Trophoblast cell (in vitro differentiated cells and primary cell): Measurements from ENCODE around the gene ARL1.
"Not testable (repeated sequence)": the region's sequence is repeated elsewhere in the genome, so short reads cannot be mapped to it uniquely, and the experiment has no call there.

ENCODE experiments used
- DNase-seq, 2 donors: peaks; one replicate each; pipeline ENCODE4 v3.0.0-alpha.2; 2016
- H2AFZ ChIP-seq: 2 replicates; pipeline ENCODE4 v1.6.1; 2013; ENCODE audit warnings: low read length, moderate library complexity, mild to moderate bottlenecking; ENCODE audit not compliant: insufficient read depth, poor library complexity
- H2AK5ac ChIP-seq: 2 replicates; pipeline ENCODE4 v1.6.1; 2013; ENCODE audit warnings: mild to moderate bottlenecking, low read length
- H2BK120ac ChIP-seq: 2 replicates; pipeline ENCODE4 v1.6.1; 2013; ENCODE audit warnings: low read length, mild to moderate bottlenecking, moderate library complexity; ENCODE audit not compliant: insufficient read depth, poor library complexity
- H2BK12ac ChIP-seq: 2 replicates; pipeline ENCODE4 v1.6.1; 2013; ENCODE audit warnings: mild to moderate bottlenecking, low read length, moderate library complexity
- H2BK5ac ChIP-seq: 2 replicates; pipeline ENCODE4 v1.6.1; 2013; ENCODE audit warnings: low read length, low read depth, moderate library complexity, mild to moderate bottlenecking; ENCODE audit not compliant: poor library complexity
- H3K14ac ChIP-seq: 2 replicates; pipeline ENCODE4 v1.6.1; 2013; ENCODE audit warnings: mild to moderate bottlenecking, low read length
- H3K18ac ChIP-seq: 2 replicates; pipeline ENCODE4 v1.6.1; 2013; ENCODE audit warnings: mild to moderate bottlenecking, low read length
- H3K23ac ChIP-seq: 2 replicates; pipeline ENCODE4 v1.6.1; 2013; ENCODE audit warnings: low read length
- H3K27ac ChIP-seq: 2 replicates; pipeline ENCODE4 v1.5.1; 2013; ENCODE audit warnings: low read depth, mild to moderate bottlenecking, inconsistent platforms, low read length, moderate library complexity
- H3K27me3 ChIP-seq: 2 replicates; pipeline ENCODE4 v1.6.1; 2013; ENCODE audit warnings: inconsistent platforms, mild to moderate bottlenecking, low read length, moderate library complexity; ENCODE audit not compliant: insufficient read depth
- H3K36me3 ChIP-seq, 2 experiments: 1 replicate in 1 of 2; 2 replicates in 1 of 2; pipeline ENCODE4 v1.6.1; 2013; ENCODE audit warnings: low read length in 2 of 2, mild to moderate bottlenecking in 2 of 2, moderate library complexity in 1 of 2; ENCODE audit not compliant: insufficient read depth in 2 of 2, control insufficient read depth in 1 of 2
- H3K4ac ChIP-seq: 2 replicates; pipeline ENCODE4 v1.6.1; 2013; ENCODE audit warnings: low read depth, mild to moderate bottlenecking, low read length, moderate library complexity
- H3K4me1 ChIP-seq, 2 experiments: 1 replicate in 1 of 2; 2 replicates in 1 of 2; pipeline ENCODE4 v1.6.1; 2013; ENCODE audit warnings: low read length in 2 of 2, mild to moderate bottlenecking in 2 of 2, moderate library complexity in 1 of 2; ENCODE audit not compliant: insufficient read depth in 2 of 2, control insufficient read depth in 1 of 2
- H3K4me2 ChIP-seq: 2 replicates; pipeline ENCODE4 v1.6.1; 2013; ENCODE audit warnings: inconsistent platforms, mild to moderate bottlenecking, low read length, moderate library complexity
- H3K4me3 ChIP-seq: 2 replicates; pipeline ENCODE4 v1.5.1; 2013; ENCODE audit warnings: mild to moderate bottlenecking, low read depth, low read length, inconsistent platforms
- H3K79me1 ChIP-seq: one replicate; pipeline ENCODE4 v1.6.1; 2013; ENCODE audit warnings: low read length
- H3K79me2 ChIP-seq: 2 replicates; pipeline ENCODE4 v1.6.1; 2013; ENCODE audit warnings: low read length, mild to moderate bottlenecking; ENCODE audit not compliant: control insufficient read depth, insufficient read depth, poor library complexity
- H3K9ac ChIP-seq: 2 replicates; pipeline ENCODE4 v1.6.1; 2013; ENCODE audit warnings: mild to moderate bottlenecking, low read length
- H3K9me3 ChIP-seq: 2 replicates; pipeline ENCODE4 v1.6.1; 2013; ENCODE audit warnings: low read depth, mild to moderate bottlenecking, control low read depth, inconsistent platforms, low read length; ENCODE audit not compliant: insufficient read depth
- H4K12ac ChIP-seq: 2 replicates; pipeline ENCODE4 v1.6.1; 2013; ENCODE audit warnings: low read depth, mild to moderate bottlenecking, low read length, moderate library complexity
- H4K8ac ChIP-seq: 2 replicates; pipeline ENCODE4 v1.6.1; 2013; ENCODE audit warnings: low read depth, mild to moderate bottlenecking, low read length, moderate library complexity
- H4K91ac ChIP-seq: one replicate; pipeline ENCODE4 v1.6.1; 2013; ENCODE audit warnings: low read depth, mild to moderate bottlenecking, low read length, moderate library complexity
- WGBS: extraction: QIAGEN DNeasy Blood & Tissue Kit; methylation state at CpG from one replicate; pipeline ENCODE4 v1.1.7; 2013; ENCODE audit warnings: missing lambda C conversion rate; ENCODE audit not compliant: insufficient read length, insufficient coverage; ENCODE audit errors: extremely low coverage; 5-methylcytosine and 5-hydroxymethylcytosine counted together

Gene ARL1

GRCh38 chr12:101415228-101415627, 7.7 kb upstream of the ARL1 start:
- no peak overlapping the region for H3K14ac ChIP-seq
- no peak overlapping the region for H2BK12ac ChIP-seq
- H3K9me3 ChIP-seq: no peaks in the 10 kb centered on the region
- no CpG with 5 or more reads among the region's 1 CpG for WGBS
- H2AK5ac ChIP-seq: no peak overlapping the region
- H3K27me3 ChIP-seq: no peaks in the 10 kb centered on the region
- H3K27ac ChIP-seq: no peak overlapping the region
- DNase-seq: no peak
- no peaks in the 10 kb centered on the region for H3K79me2 ChIP-seq
- no peak overlapping the region for H3K9ac ChIP-seq
- H3K4me3 ChIP-seq: no peak overlapping the region
- no peaks in the 10 kb centered on the region for H3K4me1 ChIP-seq
- no peaks in the 10 kb centered on the region for H3K79me1 ChIP-seq
- no peak overlapping the region for H3K18ac ChIP-seq
- no peak overlapping the region for H2AFZ ChIP-seq
- no peak overlapping the region for H2BK5ac ChIP-seq
- H3K4me2 ChIP-seq: no peak overlapping the region
- no peak overlapping the region for H3K4ac ChIP-seq
- no peak overlapping the region for H4K12ac ChIP-seq
- no peak overlapping the region for H4K8ac ChIP-seq
- H3K36me3 ChIP-seq: no peaks in the 10 kb centered on the region
- no peak overlapping the region for H2BK120ac ChIP-seq
- no peak overlapping the region for H3K23ac ChIP-seq
- no peak overlapping the region for H4K91ac ChIP-seq

GRCh38 chr12:101414533-101415119, 7.1 kb upstream of the ARL1 start:
- Histone ChIP-seq H3K79me1 (no peaks in the 10 kb centered on the region), H3K23ac (no peak overlapping the region), H3K4me3 (no peak overlapping the region), H3K79me2 (no peaks in the 10 kb centered on the region), H2AK5ac (no peak overlapping the region), H3K27ac (no peak overlapping the region), H3K4me2 (no peak overlapping the region), H4K8ac (no peak overlapping the region), H3K9ac (no peak overlapping the region), H3K4ac (no peak overlapping the region), H4K12ac (no peak overlapping the region), H2BK5ac (no peak overlapping the region), H2BK120ac (no peak overlapping the region), H2AFZ (no peak overlapping the region), H3K18ac (no peak overlapping the region), H3K36me3 (no peaks in the 10 kb centered on the region), H3K4me1 (no peaks in the 10 kb centered on the region), H3K14ac (no peak overlapping the region), H4K91ac (no peak overlapping the region), H3K9me3 (no peaks in the 10 kb centered on the region), H3K27me3 (no peaks in the 10 kb centered on the region), H2BK12ac (no peak overlapping the region)
- peak; percentile 59 to 87 for DNase-seq
- WGBS: no CpG with 5 or more reads among the region's 2 CpGs

GRCh38 chr12:101410169-101410568, 2.6 kb upstream of the ARL1 start:
- H3K4me3 ChIP-seq, DNase-seq, H3K9ac ChIP-seq: not testable (repeated sequence)

GRCh38 chr12:101407049-101407435, 530 bp downstream of the ARL1 start:
- Histone ChIP-seq H2AFZ (peak overlapping the region; percentile 85), H3K18ac (peak overlapping the region; percentile 96), H3K9ac (peak overlapping the region; percentile 91), H3K4me1 (peaks cover 3 to 4% of the 10 kb centered on the region in 2 experiments), H3K27me3 (no peaks in the 10 kb centered on the region), H4K91ac (peak overlapping the region; percentile 67), H4K12ac (peak overlapping the region; percentile 99), H3K36me3 (peaks cover 0 to 9% of the 10 kb centered on the region in 2 experiments), H3K14ac (peak overlapping the region; percentile 97), H3K9me3 (no peaks in the 10 kb centered on the region), H3K23ac (no peak overlapping the region), H2BK5ac (peak overlapping the region; percentile 66), H3K79me2 (peaks cover 13% of the 10 kb centered on the region), H3K4me3 (peak overlapping the region; percentile 88), H2BK120ac (peak overlapping the region; percentile 29), H3K79me1 (peaks cover 9% of the 10 kb centered on the region), H3K4ac (peak overlapping the region; percentile 66), H3K27ac (peak overlapping the region; percentile 85), H2AK5ac (peak overlapping the region; percentile 61), H2BK12ac (peak overlapping the region; percentile 31), H3K4me2 (peak overlapping the region; percentile 98), H4K8ac (peak overlapping the region; percentile 95)
- WGBS: no CpG with 5 or more reads among the region's 18 CpGs
- peak; percentile 28 to 55 for DNase-seq

More at GRCh38 chr12:101410169-101410568, 2.6 kb upstream of the ARL1 start:
- H3K79me1 ChIP-seq, H3K27me3 ChIP-seq, H2AFZ ChIP-seq, H3K4me2 ChIP-seq, H3K18ac ChIP-seq, H3K9me3 ChIP-seq, H2BK120ac ChIP-seq, H3K4ac ChIP-seq, H3K4me1 ChIP-seq, H3K27ac ChIP-seq, H4K91ac ChIP-seq, H2BK12ac ChIP-seq, H2BK5ac ChIP-seq, H4K12ac ChIP-seq, H4K8ac ChIP-seq, H3K23ac ChIP-seq, H2AK5ac ChIP-seq, H3K36me3 ChIP-seq, H3K14ac ChIP-seq: not testable (repeated sequence)
- peaks cover 13% of the 10 kb centered on the region for H3K79me2 ChIP-seq
- no CpG with 5 or more reads among the region's 8 CpGs for WGBS
